BE2C (cell line): ENCODE data around the gene DRC1.
"Not testable (repeated sequence)": the region's sequence is repeated elsewhere in the genome, so short reads cannot be mapped to it uniquely, and the experiment has no call there.

Source experiments
- DNase-seq: peaks from one replicate; pipeline ENCODE4 v3.0.0-alpha.2; 2020
- H3K27me3 ChIP-seq: fragments of 250-450 bp; sonication (Bioruptor Pico); 2 replicates; pipeline ENCODE4 v1.5.1; 2020; ENCODE audit warnings: mild to moderate bottlenecking
- H3K36me3 ChIP-seq: fragments of 250-450 bp; sonication (Bioruptor Pico); 2 replicates; pipeline ENCODE4 v1.5.1; 2020; ENCODE audit warnings: mild to moderate bottlenecking
- H3K4me1 ChIP-seq: fragments of 250-450 bp; sonication (Bioruptor Pico); 2 replicates; pipeline ENCODE4 v1.5.1; 2020
- H3K4me3 ChIP-seq: 2 replicates; pipeline ENCODE4 v1.5.1; 2011; ENCODE audit warnings: low read depth, low read length
- H3K9me3 ChIP-seq: fragments of 250-450 bp; sonication (Bioruptor Pico); 2 replicates; pipeline ENCODE4 v1.5.1; 2020
- TF ChIP-seq, protein P1 (sequence below): IDR thresholded peaks from 2 replicates; pipeline ENCODE4 v1.5.1; 2012; ENCODE audit warnings: mild to moderate bottlenecking, low read depth, low read length

DRC1 gene

DNA sequence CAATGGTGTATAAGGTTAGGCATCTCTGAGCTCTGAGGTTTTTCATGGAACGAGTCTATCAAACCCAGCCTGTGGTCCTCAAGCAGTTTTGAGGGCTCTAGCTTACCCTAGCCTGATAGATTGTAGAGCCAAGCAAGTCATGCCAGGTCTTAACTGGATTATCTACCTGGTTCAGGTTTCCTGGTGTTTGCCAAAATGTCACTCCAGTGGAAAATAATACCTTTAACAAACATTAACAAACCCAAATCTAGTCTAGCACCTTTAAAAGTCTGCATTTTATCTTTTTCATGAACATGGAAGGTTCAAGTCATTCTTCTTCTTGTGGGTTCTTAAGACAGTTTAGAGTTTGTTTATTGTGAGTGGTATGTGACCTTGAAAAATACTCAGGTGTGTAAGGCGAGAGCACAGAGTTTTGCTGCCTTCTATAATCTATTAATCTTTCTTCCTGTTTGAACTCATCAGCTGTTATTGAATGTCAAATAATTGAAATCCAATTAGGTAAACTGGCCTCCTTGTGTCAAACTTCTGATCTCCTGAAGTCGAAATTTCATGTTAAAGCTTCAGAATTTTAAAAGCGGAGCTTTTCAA is 41.7 kb upstream of the DRC1 start:
- TF ChIP-seq, protein P1, sequence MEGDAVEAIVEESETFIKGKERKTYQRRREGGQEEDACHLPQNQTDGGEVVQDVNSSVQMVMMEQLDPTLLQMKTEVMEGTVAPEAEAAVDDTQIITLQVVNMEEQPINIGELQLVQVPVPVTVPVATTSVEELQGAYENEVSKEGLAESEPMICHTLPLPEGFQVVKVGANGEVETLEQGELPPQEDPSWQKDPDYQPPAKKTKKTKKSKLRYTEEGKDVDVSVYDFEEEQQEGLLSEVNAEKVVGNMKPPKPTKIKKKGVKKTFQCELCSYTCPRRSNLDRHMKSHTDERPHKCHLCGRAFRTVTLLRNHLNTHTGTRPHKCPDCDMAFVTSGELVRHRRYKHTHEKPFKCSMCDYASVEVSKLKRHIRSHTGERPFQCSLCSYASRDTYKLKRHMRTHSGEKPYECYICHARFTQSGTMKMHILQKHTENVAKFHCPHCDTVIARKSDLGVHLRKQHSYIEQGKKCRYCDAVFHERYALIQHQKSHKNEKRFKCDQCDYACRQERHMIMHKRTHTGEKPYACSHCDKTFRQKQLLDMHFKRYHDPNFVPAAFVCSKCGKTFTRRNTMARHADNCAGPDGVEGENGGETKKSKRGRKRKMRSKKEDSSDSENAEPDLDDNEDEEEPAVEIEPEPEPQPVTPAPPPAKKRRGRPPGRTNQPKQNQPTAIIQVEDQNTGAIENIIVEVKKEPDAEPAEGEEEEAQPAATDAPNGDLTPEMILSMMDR: no peak
- H3K27me3 ChIP-seq: no peaks in the 10 kb centered on the region
- H3K4me3 ChIP-seq: no peak overlapping the region
- H3K9me3 ChIP-seq: no peaks in the 10 kb centered on the region
- peaks cover 4% of the 10 kb centered on the region; the same call in 1 of the 2 replicates for H3K4me1 ChIP-seq
- no peak for DNase-seq
- peaks cover 13% of the 10 kb centered on the region for H3K36me3 ChIP-seq

DNA sequence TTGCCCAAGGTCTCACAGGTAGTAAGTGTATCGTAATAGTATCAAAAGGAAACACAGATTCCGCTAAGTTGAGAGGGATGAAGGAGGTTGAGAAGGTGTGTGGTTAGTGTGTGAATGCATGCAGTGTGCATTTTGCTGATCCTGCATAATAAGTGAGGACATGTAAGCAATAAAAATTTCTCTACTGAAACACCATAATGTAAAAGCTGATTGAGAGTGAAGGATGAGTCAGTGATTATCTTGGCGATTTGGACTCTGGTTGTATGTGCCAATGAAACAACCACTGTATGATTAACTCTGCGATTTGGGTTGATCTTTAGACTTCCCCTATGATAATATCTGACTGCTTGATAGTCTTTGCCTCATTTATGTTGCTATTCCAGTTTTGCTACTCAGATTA is 38.4 kb upstream of the DRC1 start:
- peaks cover 3% of the 10 kb centered on the region; the same call in 1 of the 2 replicates for H3K4me1 ChIP-seq
- no peaks in the 10 kb centered on the region for H3K9me3 ChIP-seq
- no peak overlapping the region for H3K4me3 ChIP-seq
- TF ChIP-seq, protein P1: no peak
- H3K36me3 ChIP-seq: peaks cover 26% of the 10 kb centered on the region
- H3K27me3 ChIP-seq: no peaks in the 10 kb centered on the region
- no peak for DNase-seq

DNA sequence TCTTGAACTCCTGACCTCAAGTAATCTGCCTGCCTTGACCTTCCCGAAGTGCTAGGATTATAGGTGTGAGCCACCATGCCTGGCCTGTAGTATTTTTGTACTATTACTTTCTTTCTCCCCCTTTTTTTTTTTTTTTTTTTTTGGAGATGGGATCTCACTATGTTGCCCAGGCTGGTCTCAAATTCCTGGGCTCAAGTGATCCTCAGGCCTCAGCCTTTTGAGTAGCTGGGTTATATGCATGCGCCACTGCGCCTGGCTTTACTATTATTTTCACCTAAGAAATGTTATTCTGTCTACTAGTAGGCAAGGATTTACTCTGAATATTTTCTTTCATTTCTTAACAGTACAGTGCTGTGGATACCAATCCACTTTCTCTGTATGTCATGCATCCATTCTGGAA is 37.8 kb upstream of the DRC1 start:
- no peaks in the 10 kb centered on the region for H3K9me3 ChIP-seq
- DNase-seq: no peak
- TF ChIP-seq, protein P1: no peak
- H3K4me3 ChIP-seq: no peak overlapping the region
- H3K4me1 ChIP-seq: peaks cover 3% of the 10 kb centered on the region; the same call in 1 of the 2 replicates
- no peaks in the 10 kb centered on the region for H3K27me3 ChIP-seq
- H3K36me3 ChIP-seq: peaks cover 33% of the 10 kb centered on the region

DNA sequence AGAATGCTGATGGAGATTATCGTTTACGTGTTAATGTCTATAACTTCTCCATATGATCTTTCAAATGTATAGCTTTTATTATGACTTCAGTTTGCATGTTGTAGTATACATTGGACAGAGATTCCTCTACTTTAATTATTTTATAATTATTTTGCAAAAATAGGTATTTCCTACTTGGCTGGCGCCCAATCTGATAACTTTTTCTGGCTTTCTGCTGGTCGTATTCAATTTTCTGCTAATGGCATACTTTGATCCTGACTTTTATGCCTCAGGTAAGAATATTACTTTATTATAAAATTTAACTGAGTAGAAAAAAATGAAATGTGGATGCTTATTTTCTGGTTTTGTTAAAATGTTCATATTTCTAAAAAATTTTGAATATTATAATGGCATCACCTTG is 37.1 kb upstream of the DRC1 start:
- H3K36me3 ChIP-seq: peaks cover 40% of the 10 kb centered on the region
- peaks cover 3% of the 10 kb centered on the region; the same call in 1 of the 2 replicates for H3K4me1 ChIP-seq
- TF ChIP-seq, protein P1: no peak
- no peaks in the 10 kb centered on the region for H3K9me3 ChIP-seq
- H3K27me3 ChIP-seq: no peaks in the 10 kb centered on the region
- no peak overlapping the region for H3K4me3 ChIP-seq
- DNase-seq: no peak

DNA sequence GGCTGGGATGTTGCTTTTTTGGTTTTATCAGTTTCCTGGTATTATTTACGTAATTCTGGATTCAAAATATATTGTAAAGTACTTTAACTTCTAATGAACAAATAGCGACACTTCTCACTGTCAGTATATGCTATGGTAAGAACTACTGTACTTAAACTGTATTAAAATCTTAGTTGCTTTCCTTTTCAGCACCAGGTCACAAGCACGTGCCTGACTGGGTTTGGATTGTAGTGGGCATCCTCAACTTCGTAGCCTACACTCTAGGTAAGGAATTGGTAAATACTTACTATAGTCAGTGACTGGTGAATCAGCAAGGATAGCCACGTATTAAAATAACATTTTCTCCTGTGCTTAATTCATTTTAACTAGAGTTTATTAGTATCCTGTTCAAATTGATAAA is 34.8 kb upstream of the DRC1 start:
- no peak overlapping the region for H3K4me3 ChIP-seq
- TF ChIP-seq, protein P1: no peak
- no peak for DNase-seq
- peaks cover 42% of the 10 kb centered on the region for H3K36me3 ChIP-seq
- no peaks in the 10 kb centered on the region for H3K27me3 ChIP-seq
- H3K4me1 ChIP-seq: peaks cover 3% of the 10 kb centered on the region; the same call in 1 of the 2 replicates
- H3K9me3 ChIP-seq: no peaks in the 10 kb centered on the region

DNA sequence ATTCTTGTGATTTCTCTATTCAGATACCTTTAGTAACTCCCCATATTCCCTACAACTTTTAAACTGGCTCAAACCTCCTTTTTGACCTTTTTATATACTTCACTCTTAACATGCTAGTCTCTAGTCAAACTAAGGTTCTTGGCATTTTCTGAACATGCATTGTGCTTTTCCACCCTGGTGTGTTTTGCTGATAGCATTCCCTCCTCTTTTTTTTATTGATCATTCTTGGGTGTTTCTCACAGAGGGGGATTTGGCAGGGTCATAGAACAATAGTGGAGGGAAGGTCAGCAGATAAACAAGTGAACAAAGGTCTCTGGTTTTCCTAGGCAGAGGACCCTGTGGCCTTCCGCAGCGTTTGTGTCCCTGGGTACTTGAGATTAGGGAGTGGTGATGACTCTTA is 32.1 kb upstream of the DRC1 start:
- DNase-seq, H3K27me3 ChIP-seq, H3K4me1 ChIP-seq, H3K4me3 ChIP-seq, H3K9me3 ChIP-seq: not testable (repeated sequence)
- peaks cover 63% of the 10 kb centered on the region for H3K36me3 ChIP-seq

DNA sequence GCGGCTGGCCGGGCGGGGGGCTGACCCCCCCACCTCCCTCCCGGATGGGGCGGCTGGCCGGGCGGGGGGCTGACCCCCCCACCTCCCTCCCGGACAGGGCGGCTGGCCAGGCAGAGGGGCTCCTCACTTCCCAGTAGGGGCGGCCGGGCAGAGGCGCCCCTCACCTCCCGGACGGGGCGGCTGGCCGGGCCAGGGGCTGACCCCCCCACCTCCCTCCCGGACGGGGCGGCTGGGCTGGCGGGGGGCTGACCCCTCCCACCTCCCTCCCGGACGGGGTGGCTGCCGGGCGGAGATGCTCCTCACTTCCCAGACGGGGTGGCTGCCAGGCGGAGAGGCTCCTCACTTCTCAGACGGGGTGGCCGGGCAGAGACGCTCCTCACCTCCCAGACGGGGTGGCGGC is 30.8 kb upstream of the DRC1 start:
- not testable (repeated sequence) for DNase-seq, H3K4me3 ChIP-seq, H3K9me3 ChIP-seq, H3K27me3 ChIP-seq, H3K4me1 ChIP-seq
- H3K36me3 ChIP-seq: peaks cover 73% of the 10 kb centered on the region
